Erythroblast (primary cell): ENCODE data around the gene ERCC2.

Experiments
- DNase-seq, 2 experiments: peaks; one replicate each; lab custom pipeline; 2025; lab: John Stamatoyannopoulos, UW
- GATA1 ChIP-seq: IDR thresholded peaks from 2 replicates; pipeline ENCODE4 v1.6.1; 2011; ENCODE audit warnings: low read depth, mild to moderate bottlenecking, control low read depth, low read length, moderate library complexity
- POLR2A ChIP-seq: IDR thresholded peaks from 2 replicates; pipeline ENCODE4 v1.6.1; 2011; ENCODE audit warnings: mild to moderate bottlenecking, low read length

Gene ERCC2

DNA sequence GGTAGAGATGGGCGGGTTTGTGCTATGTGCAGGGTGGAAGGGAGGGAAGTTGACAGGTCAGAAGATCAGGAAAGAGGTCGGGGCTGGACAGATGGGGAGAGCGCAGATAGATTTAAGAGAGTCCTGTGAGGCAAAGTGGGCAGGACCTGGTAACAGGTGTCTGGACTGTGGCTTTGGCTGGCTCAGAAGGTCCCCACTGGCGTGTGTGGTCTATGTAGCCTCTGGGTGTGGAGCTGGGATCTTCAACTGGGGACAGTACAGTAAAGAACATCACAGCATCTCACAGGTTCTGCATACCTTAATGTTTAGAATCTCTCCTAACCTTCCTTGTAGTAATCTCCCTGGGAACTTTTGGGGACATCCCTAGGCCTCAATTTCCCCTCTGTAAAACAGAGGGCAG is 65.4 kb downstream of the ERCC2 start:
- DNase-seq = no peak
- TF ChIP-seq GATA1 (no peak), POLR2A (no peak)

DNA sequence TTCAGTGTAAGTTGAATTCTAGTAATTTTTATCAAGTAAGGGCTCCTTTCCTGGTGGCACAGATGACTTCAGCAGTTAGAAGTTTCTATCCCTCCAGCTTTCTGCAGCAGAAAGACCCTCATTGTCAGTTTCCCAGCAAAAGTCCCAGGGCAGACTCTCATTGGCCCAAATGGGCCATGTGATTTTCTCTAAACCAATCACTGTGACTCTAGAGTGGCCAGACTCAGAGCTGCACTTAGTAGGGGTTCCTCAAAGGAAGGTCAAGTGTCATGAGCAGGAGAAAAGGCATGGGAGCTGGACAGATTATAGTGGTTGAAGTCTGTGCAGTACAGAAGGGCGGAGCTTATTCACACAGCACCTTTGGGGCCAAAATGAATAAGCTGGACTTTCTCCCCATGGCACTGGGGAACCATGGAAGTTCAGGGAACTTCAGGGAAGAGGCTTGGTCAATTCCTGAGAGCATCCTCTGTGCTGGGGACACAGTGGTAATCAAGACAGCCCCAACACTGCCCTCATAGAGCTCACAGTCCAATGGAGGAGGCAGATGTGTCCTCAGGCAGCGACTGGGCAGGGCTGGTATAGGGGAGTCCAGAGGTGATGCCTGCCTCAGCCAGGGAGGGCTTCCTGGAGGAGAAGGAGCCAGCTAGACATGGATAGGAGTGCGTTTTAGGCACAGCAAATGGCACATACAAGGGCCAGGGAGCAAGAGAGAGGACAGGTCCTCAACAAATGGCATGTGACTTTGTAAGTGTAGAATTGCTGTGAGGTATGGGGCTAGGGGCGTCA is 66.0 kb downstream of the ERCC2 start:
- TF ChIP-seq POLR2A (no peak), GATA1 (no peak)
- DNase-seq = no peak

DNA sequence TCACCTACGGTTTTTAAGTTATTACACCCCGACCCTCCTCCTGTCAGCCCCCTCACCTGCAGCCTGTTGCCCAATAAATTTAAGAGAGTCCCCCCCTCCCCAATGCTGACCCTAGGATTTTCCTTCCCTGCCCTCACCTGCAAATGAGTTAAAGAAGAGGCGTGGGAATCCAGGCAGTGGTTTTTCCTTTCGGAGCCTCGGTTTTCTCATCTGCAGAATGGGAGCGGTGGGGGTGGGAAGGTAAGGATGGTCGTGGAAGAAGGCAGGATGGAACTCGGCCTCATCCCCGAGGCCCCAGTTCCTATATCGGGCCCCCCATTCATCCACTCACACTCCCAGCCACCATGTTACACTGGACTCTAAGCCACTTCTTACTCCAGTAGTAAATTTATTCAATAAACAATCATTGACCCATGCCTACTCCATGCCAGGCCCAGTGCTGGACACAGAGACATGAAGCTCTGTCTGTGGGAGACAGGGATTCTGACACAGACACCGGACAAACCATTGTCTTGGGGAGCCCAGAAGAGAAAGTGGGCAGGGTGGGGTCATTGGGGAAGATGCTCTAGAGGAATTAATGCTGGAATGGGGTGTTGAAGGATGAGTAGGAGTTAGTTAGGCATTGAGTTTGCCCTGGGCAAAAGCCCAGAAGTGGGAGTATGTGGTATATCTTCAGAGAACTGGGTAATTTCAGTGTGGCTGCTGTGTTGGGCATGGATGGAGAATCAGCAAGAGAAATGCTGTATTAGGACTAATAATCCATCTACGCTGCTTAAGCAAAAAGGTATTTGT is 66.9 kb downstream of the ERCC2 start:
- TF ChIP-seq POLR2A (no peak), GATA1 (no peak)

DNA sequence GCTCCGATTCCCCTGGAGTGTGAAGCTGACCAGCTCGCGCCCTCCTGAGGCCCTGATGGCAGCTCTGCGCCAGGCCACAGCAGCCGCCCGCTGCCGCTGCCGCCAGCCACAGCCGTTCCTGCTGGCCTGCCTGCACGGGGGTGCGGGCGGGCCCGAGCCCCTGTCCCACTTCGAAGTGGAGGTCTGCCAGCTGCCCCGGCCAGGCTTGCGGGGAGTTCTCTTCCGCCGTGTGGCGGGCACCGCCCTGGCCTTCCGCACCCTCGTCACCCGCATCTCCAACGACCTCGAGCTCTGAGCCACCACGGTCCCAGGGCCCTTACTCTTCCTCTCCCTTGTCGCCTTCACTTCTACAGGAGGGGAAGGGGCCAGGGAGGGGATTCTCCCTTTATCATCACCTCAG is 68.0 kb downstream of the ERCC2 start:
- no peak for DNase-seq
- TF ChIP-seq GATA1 (no peak), POLR2A (no peak)

More for the DNA sequence above, 66.9 kb downstream of the ERCC2 start:
- no peak for DNase-seq
